Measurements from ENCODE around the gene MC1R.

GRCh38 chr16:89893642-89894548 is 24.8 kb upstream of the MC1R start:
- TF ChIP-seq, protein P1, sequence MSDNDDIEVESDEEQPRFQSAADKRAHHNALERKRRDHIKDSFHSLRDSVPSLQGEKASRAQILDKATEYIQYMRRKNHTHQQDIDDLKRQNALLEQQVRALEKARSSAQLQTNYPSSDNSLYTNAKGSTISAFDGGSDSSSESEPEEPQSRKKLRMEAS (IDR thresholded peaks at IDR 0.05) = no peak
- TF ChIP-seq, protein P2, sequence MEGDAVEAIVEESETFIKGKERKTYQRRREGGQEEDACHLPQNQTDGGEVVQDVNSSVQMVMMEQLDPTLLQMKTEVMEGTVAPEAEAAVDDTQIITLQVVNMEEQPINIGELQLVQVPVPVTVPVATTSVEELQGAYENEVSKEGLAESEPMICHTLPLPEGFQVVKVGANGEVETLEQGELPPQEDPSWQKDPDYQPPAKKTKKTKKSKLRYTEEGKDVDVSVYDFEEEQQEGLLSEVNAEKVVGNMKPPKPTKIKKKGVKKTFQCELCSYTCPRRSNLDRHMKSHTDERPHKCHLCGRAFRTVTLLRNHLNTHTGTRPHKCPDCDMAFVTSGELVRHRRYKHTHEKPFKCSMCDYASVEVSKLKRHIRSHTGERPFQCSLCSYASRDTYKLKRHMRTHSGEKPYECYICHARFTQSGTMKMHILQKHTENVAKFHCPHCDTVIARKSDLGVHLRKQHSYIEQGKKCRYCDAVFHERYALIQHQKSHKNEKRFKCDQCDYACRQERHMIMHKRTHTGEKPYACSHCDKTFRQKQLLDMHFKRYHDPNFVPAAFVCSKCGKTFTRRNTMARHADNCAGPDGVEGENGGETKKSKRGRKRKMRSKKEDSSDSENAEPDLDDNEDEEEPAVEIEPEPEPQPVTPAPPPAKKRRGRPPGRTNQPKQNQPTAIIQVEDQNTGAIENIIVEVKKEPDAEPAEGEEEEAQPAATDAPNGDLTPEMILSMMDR (IDR thresholded peaks at IDR 0.05; ENCODE audit: control extremely low read depth in 1 of 3, insufficient read depth in 1 of 3, low read depth in 1 of 3, low read length in 3 of 3) = no peak
- TF ChIP-seq CHD1 (IDR thresholded peaks at IDR 0.05; ENCODE audit: low read depth, low read length) = no peak
- no peak for TF ChIP-seq GABPA (IDR thresholded peaks at IDR 0.05; ENCODE audit: borderline replicate concordance, insufficient read depth, low read length)
- no peak for TF ChIP-seq USF2 (IDR thresholded peaks at IDR 0.05; ENCODE audit: low read length)
- no peak for TF ChIP-seq SP4 (IDR thresholded peaks at IDR 0.05; ENCODE audit: low read length)
